ENCODE data around the gene PLA2G4D. TPM values are rescaled to one million over a fixed set of nuclear protein-coding genes. Genes with fewer than 3 reads are reported as not detected.

Gene PLA2G4D
- polyA plus RNA-seq, 2 donors: 1.0 to 4.5 TPM

GRCh38 chr15:42108189-42108588 is 13.8 kb upstream of the PLA2G4D start:
- Histone ChIP-seq H3K36me3 (ENCODE audit: control insufficient read depth in 2 of 2, insufficient read depth in 2 of 2, low read length in 1 of 2) (no peaks in the 10 kb centered on the region), H3K4me1 (ENCODE audit: control insufficient read depth in 2 of 2, insufficient read depth in 2 of 2, low read length in 1 of 2) (no peaks in the 10 kb centered on the region), H3K4me3 (ENCODE audit: low read depth in 1 of 2, low read length in 2 of 2) (no peak overlapping the region), H3K27ac (ENCODE audit: low read depth in 2 of 2, low read length in 1 of 2) (peak overlapping the region in 1 of 2 donors; percentile 47), H3K9me3 (ENCODE audit: control insufficient read depth in 2 of 2, insufficient read depth in 1 of 2, low read depth in 1 of 2, low read length in 1 of 2) (no peaks in the 10 kb centered on the region), H3K27me3 (ENCODE audit: control insufficient read depth in 1 of 2, insufficient read depth in 2 of 2, low read length in 2 of 2) (no peaks in the 10 kb centered on the region)

DNA sequence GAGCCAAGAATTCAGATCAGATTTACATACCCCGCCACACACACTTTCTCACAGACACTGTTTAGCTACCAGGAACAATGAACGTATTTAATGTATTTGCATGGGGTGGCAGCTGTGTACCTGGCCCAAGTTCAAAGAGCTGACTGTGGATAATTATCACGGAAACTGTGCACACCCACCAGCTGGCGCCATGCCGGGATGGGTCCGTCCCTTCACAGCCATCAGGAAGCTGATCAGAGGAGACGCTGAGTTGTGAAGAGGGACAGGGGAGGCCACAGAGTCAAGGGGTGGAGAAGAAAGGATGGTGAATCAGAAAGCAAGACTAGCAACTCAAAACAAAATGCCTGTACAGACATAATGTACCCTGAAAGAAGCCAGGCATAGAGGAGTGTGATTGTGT is 13.1 kb upstream of the PLA2G4D start:
- H3K27ac ChIP-seq (ENCODE audit: low read depth in 2 of 2, low read length in 1 of 2): peak overlapping the region; percentile 1 to 38

GRCh38 chr15:42106288-42106687 is 11.9 kb upstream of the PLA2G4D start:
- Histone ChIP-seq H3K9me3 (ENCODE audit: control insufficient read depth in 2 of 2, insufficient read depth in 1 of 2, low read depth in 1 of 2, low read length in 1 of 2) (no peaks in the 10 kb centered on the region), H3K27me3 (ENCODE audit: control insufficient read depth in 1 of 2, insufficient read depth in 2 of 2, low read length in 2 of 2) (no peaks in the 10 kb centered on the region), H3K36me3 (ENCODE audit: control insufficient read depth in 2 of 2, insufficient read depth in 2 of 2, low read length in 1 of 2) (no peaks in the 10 kb centered on the region), H3K4me1 (ENCODE audit: control insufficient read depth in 2 of 2, insufficient read depth in 2 of 2, low read length in 1 of 2) (no peaks in the 10 kb centered on the region), H3K4me3 (ENCODE audit: low read depth in 1 of 2, low read length in 2 of 2) (no peak overlapping the region), H3K27ac (ENCODE audit: low read depth in 2 of 2, low read length in 1 of 2) (no peak overlapping the region)
- WGBS, 2 donors: 61 to 79% methylated on average over 5 of the region's 5 CpGs

More for the DNA sequence above, 13.1 kb upstream of the PLA2G4D start:
- H3K4me3 ChIP-seq (ENCODE audit: low read depth in 1 of 2, low read length in 2 of 2): no peak overlapping the region
- H3K36me3 ChIP-seq (ENCODE audit: control insufficient read depth in 2 of 2, insufficient read depth in 2 of 2, low read length in 1 of 2): no peaks in the 10 kb centered on the region
- no peaks in the 10 kb centered on the region for H3K27me3 ChIP-seq (ENCODE audit: control insufficient read depth in 1 of 2, insufficient read depth in 2 of 2, low read length in 2 of 2)
- no peaks in the 10 kb centered on the region for H3K4me1 ChIP-seq (ENCODE audit: control insufficient read depth in 2 of 2, insufficient read depth in 2 of 2, low read length in 1 of 2)
- H3K9me3 ChIP-seq (ENCODE audit: control insufficient read depth in 2 of 2, insufficient read depth in 1 of 2, low read depth in 1 of 2, low read length in 1 of 2): no peaks in the 10 kb centered on the region
- 18 to 19% methylated on average over 7 of the region's 7 CpGs for WGBS, 2 donors

DNA sequence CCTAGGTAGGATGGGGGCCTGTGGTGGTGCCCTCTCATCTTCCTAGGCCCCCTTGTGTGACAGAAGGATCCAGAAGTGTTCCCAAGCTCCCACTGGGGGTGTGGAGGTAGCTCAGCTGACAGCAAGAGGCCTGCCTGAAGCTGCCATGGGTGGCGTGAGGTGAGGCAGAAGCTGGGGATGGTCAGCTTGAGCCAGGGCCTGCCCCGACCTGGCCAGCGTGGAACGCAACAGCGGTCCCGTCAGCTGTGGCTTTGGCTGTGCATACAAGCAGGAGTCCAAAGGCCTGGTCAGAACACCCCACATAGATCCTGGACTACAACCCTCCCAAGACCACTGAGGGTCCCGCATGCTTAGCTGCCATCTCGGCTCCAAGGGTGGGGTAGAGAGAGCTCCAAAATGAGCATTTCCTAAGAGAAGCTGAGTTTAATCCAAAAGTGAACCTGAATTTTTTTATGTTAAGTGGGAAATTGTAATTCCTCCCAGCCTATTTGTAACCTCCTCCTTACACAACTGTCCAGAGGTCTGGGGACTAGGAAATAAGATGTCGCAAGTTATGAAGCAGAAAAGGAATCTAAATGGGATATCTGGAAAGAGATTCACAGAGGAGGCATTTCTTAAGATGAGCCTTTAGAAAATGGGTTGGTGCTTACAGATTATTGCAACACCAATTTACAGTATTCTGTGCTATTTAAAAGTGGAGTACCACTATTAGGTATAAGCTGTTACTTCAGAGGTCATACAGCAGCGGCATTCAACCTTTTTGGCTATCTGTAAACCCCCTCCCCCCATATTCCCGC is 9.9 kb upstream of the PLA2G4D start:
- WGBS, 2 donors: 89 to 94% methylated on average over 11 of the region's 11 CpGs
- Histone ChIP-seq H3K4me1 (ENCODE audit: control insufficient read depth in 2 of 2, insufficient read depth in 2 of 2, low read length in 1 of 2) (peaks cover 0 to 6% of the 10 kb centered on the region in 2 donors), H3K36me3 (ENCODE audit: control insufficient read depth in 2 of 2, insufficient read depth in 2 of 2, low read length in 1 of 2) (no peaks in the 10 kb centered on the region), H3K4me3 (ENCODE audit: low read depth in 1 of 2, low read length in 2 of 2) (no peak overlapping the region), H3K27me3 (ENCODE audit: control insufficient read depth in 1 of 2, insufficient read depth in 2 of 2, low read length in 2 of 2) (no peaks in the 10 kb centered on the region), H3K27ac (ENCODE audit: low read depth in 2 of 2, low read length in 1 of 2) (no peak overlapping the region), H3K9me3 (ENCODE audit: control insufficient read depth in 2 of 2, insufficient read depth in 1 of 2, low read depth in 1 of 2, low read length in 1 of 2) (no peaks in the 10 kb centered on the region)

DNA sequence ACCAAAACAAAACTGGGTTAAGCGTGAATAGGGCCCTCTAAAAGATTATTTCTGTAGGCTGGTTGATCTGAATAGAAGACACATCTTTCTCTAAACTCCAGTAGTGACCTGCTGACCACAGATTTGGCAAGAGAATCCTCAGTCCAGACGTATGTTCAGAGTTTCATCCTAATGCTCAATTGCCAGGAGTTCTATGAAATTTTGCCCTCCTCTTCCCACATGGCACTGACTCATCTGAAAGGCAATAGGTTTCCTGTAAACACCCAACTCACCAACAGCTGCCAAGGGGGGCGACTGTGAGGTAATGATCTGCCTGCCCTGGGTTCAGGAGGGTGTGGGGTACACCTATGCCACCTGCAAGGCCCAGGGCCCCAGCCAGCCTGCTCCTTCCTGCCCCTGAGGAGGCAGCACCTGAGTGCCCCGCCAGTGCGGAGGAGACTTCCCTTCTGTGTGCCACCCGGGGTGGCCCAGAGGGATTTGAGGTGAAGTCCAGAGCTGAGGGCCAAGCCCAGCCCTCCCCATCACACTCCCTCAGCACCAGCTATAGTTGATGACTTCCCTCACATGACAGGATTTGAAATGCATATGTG is 8.4 kb upstream of the PLA2G4D start:
- H3K4me1 ChIP-seq (ENCODE audit: control insufficient read depth in 2 of 2, insufficient read depth in 2 of 2, low read length in 1 of 2): peaks cover 0 to 6% of the 10 kb centered on the region in 2 donors

DNA sequence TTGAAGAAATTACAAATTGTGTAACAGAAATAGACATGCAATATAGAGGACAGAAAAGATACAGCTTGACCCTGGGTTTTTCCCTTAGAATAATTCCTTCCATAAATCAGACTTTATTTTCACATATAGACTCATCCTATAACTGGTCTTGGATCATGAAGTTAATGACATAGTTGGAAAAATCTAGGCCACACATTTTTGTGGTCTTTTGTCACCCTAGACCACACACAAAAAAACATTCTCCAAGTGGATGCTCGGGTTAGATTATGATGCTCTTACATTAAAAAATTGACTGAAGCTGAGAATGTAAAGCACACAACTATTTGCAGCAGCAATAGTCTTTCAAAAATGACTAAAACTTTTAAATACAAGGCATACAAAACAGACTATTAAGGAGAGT is 7.5 kb upstream of the PLA2G4D start:
- Histone ChIP-seq H3K9me3 (ENCODE audit: control insufficient read depth in 2 of 2, insufficient read depth in 1 of 2, low read depth in 1 of 2, low read length in 1 of 2) (no peaks in the 10 kb centered on the region), H3K4me3 (ENCODE audit: low read depth in 1 of 2, low read length in 2 of 2) (no peak overlapping the region), H3K36me3 (ENCODE audit: control insufficient read depth in 2 of 2, insufficient read depth in 2 of 2, low read length in 1 of 2) (no peaks in the 10 kb centered on the region), H3K27me3 (ENCODE audit: control insufficient read depth in 1 of 2, insufficient read depth in 2 of 2, low read length in 2 of 2) (no peaks in the 10 kb centered on the region), H3K4me1 (ENCODE audit: control insufficient read depth in 2 of 2, insufficient read depth in 2 of 2, low read length in 1 of 2) (peaks cover 0 to 6% of the 10 kb centered on the region in 2 donors), H3K27ac (ENCODE audit: low read depth in 2 of 2, low read length in 1 of 2) (no peak overlapping the region)
- 77 to 79% methylated on average over 1 of the region's 1 CpG for WGBS, 2 donors

More for the DNA sequence above, 8.4 kb upstream of the PLA2G4D start:
- Histone ChIP-seq H3K4me3 (ENCODE audit: low read depth in 1 of 2, low read length in 2 of 2) (no peak overlapping the region), H3K36me3 (ENCODE audit: control insufficient read depth in 2 of 2, insufficient read depth in 2 of 2, low read length in 1 of 2) (no peaks in the 10 kb centered on the region), H3K9me3 (ENCODE audit: control insufficient read depth in 2 of 2, insufficient read depth in 1 of 2, low read depth in 1 of 2, low read length in 1 of 2) (no peaks in the 10 kb centered on the region), H3K27me3 (ENCODE audit: control insufficient read depth in 1 of 2, insufficient read depth in 2 of 2, low read length in 2 of 2) (no peaks in the 10 kb centered on the region), H3K27ac (ENCODE audit: low read depth in 2 of 2, low read length in 1 of 2) (no peak overlapping the region)
- 62 to 78% methylated on average over 6 of the region's 6 CpGs for WGBS, 2 donors

GRCh38 chr15:42100021-42100800 is 5.8 kb upstream of the PLA2G4D start:
- Histone ChIP-seq H3K27me3 (ENCODE audit: control insufficient read depth in 1 of 2, insufficient read depth in 2 of 2, low read length in 2 of 2) (no peaks in the 10 kb centered on the region), H3K9me3 (ENCODE audit: control insufficient read depth in 2 of 2, insufficient read depth in 1 of 2, low read depth in 1 of 2, low read length in 1 of 2) (no peaks in the 10 kb centered on the region), H3K4me3 (ENCODE audit: low read depth in 1 of 2, low read length in 2 of 2) (no peak overlapping the region), H3K27ac (ENCODE audit: low read depth in 2 of 2, low read length in 1 of 2) (peak overlapping the region in 1 of 2 donors; percentile 72), H3K36me3 (ENCODE audit: control insufficient read depth in 2 of 2, insufficient read depth in 2 of 2, low read length in 1 of 2) (no peaks in the 10 kb centered on the region), H3K4me1 (ENCODE audit: control insufficient read depth in 2 of 2, insufficient read depth in 2 of 2, low read length in 1 of 2) (peaks cover 0 to 6% of the 10 kb centered on the region in 2 donors)
- WGBS, 2 donors: 71 to 75% methylated on average over 8 of the region's 8 CpGs

DNA sequence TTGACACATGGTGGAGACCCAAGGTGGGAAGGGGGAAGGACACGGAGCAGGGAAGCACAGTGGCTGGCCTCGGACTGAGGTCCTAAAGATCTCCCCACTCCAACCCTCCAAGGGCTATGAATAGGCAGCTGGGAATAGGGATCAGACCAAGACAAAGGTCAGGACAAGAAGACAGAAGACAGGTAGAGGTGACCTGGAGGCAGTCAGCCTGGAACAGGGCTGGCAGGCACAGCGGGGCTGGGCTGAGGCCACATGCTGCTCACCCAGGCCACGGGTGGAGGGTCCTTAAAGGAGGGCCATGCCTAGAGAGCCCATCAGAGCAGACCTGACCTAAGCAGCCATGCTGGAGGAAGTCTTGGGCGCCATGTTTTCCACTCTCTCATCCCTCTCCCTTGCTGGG is 2.7 kb upstream of the PLA2G4D start:
- Histone ChIP-seq H3K36me3 (ENCODE audit: control insufficient read depth in 2 of 2, insufficient read depth in 2 of 2, low read length in 1 of 2) (no peaks in the 10 kb centered on the region), H3K4me1 (ENCODE audit: control insufficient read depth in 2 of 2, insufficient read depth in 2 of 2, low read length in 1 of 2) (peaks cover 0 to 28% of the 10 kb centered on the region in 2 donors), H3K27ac (ENCODE audit: low read depth in 2 of 2, low read length in 1 of 2) (no peak overlapping the region), H3K4me3 (ENCODE audit: low read depth in 1 of 2, low read length in 2 of 2) (no peak overlapping the region), H3K9me3 (ENCODE audit: control insufficient read depth in 2 of 2, insufficient read depth in 1 of 2, low read depth in 1 of 2, low read length in 1 of 2) (no peaks in the 10 kb centered on the region), H3K27me3 (ENCODE audit: control insufficient read depth in 1 of 2, insufficient read depth in 2 of 2, low read length in 2 of 2) (no peaks in the 10 kb centered on the region)
- WGBS, 2 donors: 91% methylated on average over 5 of the region's 5 CpGs

- no peak overlapping the region for H3K4me3 ChIP-seq (ENCODE audit: low read depth in 1 of 2, low read length in 2 of 2)
- H3K27me3 ChIP-seq (ENCODE audit: control insufficient read depth in 1 of 2, insufficient read depth in 2 of 2, low read length in 2 of 2): no peaks in the 10 kb centered on the region
- 70 to 72% methylated on average over 7 of the region's 7 CpGs for WGBS, 2 donors
- H3K4me1 ChIP-seq (ENCODE audit: control insufficient read depth in 2 of 2, insufficient read depth in 2 of 2, low read length in 1 of 2): peaks cover 0 to 22% of the 10 kb centered on the region in 2 donors
- H3K36me3 ChIP-seq (ENCODE audit: control insufficient read depth in 2 of 2, insufficient read depth in 2 of 2, low read length in 1 of 2): no peaks in the 10 kb centered on the region
- no peaks in the 10 kb centered on the region for H3K9me3 ChIP-seq (ENCODE audit: control insufficient read depth in 2 of 2, insufficient read depth in 1 of 2, low read depth in 1 of 2, low read length in 1 of 2)
- no peak overlapping the region for H3K27ac ChIP-seq (ENCODE audit: low read depth in 2 of 2, low read length in 1 of 2)
These were observed 396 bp downstream of the PLA2G4D start for GRCh38 chr15:42093966-42094365.
